Measurements from ENCODE around the gene ZNF497. TPM values are rescaled to one million over a fixed set of nuclear protein-coding genes. Genes with fewer than 3 reads are reported as not detected.

The ZNF497 gene
- total and polyA plus RNA-seq, 2 of the 8 experiments (the other 6 are each of a cell fraction or from before 2014, with no cell fraction given): 0.93 to 1.4 TPM

GRCh38 chr19:58354478-58355030 is 8.0 kb downstream of the ZNF497 start:
- DNase-seq (ENCODE audit: low read depth in 1 of 2, low spot score in 2 of 2) (no peak), FAIRE-seq (no peak)
- ChIA-PET POLR2A (ENCODE audit: partially characterized antibody) (interaction anchor here (0.6 to 11.4 kb wide), 9 partner anchors 8 to 469 kb away, joined by 3 to 102 read pairs (median 4); partner anchors contain the start of genes RNF225, ZNF497, ZNF544 and ZSCAN22), CTCF (ENCODE audit: partially characterized antibody) (interaction anchor here (0.6 to 2.8 kb wide), 4 partner anchors 9 to 133 kb away, joined by 4 to 9 read pairs (median 5); no protein-coding TSS in a partner anchor)
- H4K5ac ChIP-seq (ENCODE audit: insufficient read length, low read depth, low read length): no peak overlapping the region
- H3K79me2 ChIP-seq (ENCODE audit: control insufficient read depth in 1 of 2, insufficient read depth in 2 of 2, low read length in 2 of 2): no peaks in the 10 kb centered on the region
- no peaks in the 10 kb centered on the region for H3K36me3 ChIP-seq (ENCODE audit: control insufficient read depth in 2 of 4, insufficient read depth in 4 of 4, low read length in 3 of 4)
- no peak overlapping the region for H2BK120ac ChIP-seq (replicated peaks; ENCODE audit: low read depth, low read length)
- no peak overlapping the region for H4K91ac ChIP-seq (replicated peaks; ENCODE audit: insufficient read length, low read length)
- TF ChIP-seq JUN (IDR thresholded peaks at IDR 0.05; ENCODE audit: low read depth, low read length): no peak
- TF ChIP-seq TAF1 (IDR thresholded peaks at IDR 0.05; ENCODE audit: low read depth, low read length): no peak
- no peak overlapping the region for H3K27ac ChIP-seq (ENCODE audit: low read depth, low read length)
- no peak overlapping the region for H3K4me3 ChIP-seq (ENCODE audit: extremely low read depth in 1 of 4, insufficient read depth in 2 of 4, low read depth in 3 of 4, low read length in 4 of 4)
- H2BK12ac ChIP-seq (ENCODE audit: low read depth, low read length): no peak overlapping the region
- no peak overlapping the region for H2BK20ac ChIP-seq (ENCODE audit: low read length)
- H2BK5ac ChIP-seq (ENCODE audit: low read depth, low read length): no peak overlapping the region
- no peak overlapping the region for H3K18ac ChIP-seq (ENCODE audit: extremely low read depth, low read length)
- H4K20me1 ChIP-seq (replicated peaks in 1 of 2; ENCODE audit: control insufficient read depth in 1 of 2, insufficient read depth in 2 of 2, low read length in 2 of 2): peaks cover 0 to 3% of the 10 kb centered on the region in 2 experiments
- peaks cover 0 to 6% (median 0%) of the 10 kb centered on the region in 4 experiments; a peak in 1 of 7 replicates for H3K4me1 ChIP-seq (replicated peaks in 1 of 4; ENCODE audit: control insufficient read depth in 3 of 4, insufficient read depth in 4 of 4, low read length in 3 of 4)
- H3K23me2 ChIP-seq (ENCODE audit: low read depth, low read length): no peaks in the 10 kb centered on the region
- H2BK15ac ChIP-seq (ENCODE audit: low read length): no peak overlapping the region
- no peaks in the 10 kb centered on the region for H3K79me1 ChIP-seq (ENCODE audit: low read depth, low read length)
- no peak overlapping the region for H3K23ac ChIP-seq (ENCODE audit: insufficient read length)
- H3K9ac ChIP-seq (replicated peaks in 1 of 4; ENCODE audit: extremely low read depth in 1 of 4, low read depth in 3 of 4, low read length in 3 of 4): no peak overlapping the region
- no peak overlapping the region for H3K4ac ChIP-seq (replicated peaks; ENCODE audit: insufficient read length, low read depth, low read length)
- H3K4me2 ChIP-seq (ENCODE audit: insufficient read depth in 1 of 2, low read depth in 2 of 2, low read length in 2 of 2): no peak overlapping the region
- no peak overlapping the region for H2AFZ ChIP-seq (ENCODE audit: low read length)
- no peak overlapping the region for H3K14ac ChIP-seq (ENCODE audit: insufficient read length)
- H3K27me3 ChIP-seq (replicated peaks in 1 of 4; ENCODE audit: control insufficient read depth in 3 of 4, extremely low read depth in 1 of 4, insufficient read depth in 3 of 4, low read length in 3 of 4): no peaks in the 10 kb centered on the region
- H3K56ac ChIP-seq (replicated peaks; ENCODE audit: insufficient read length, low read depth, low read length): no peak overlapping the region
- H4K8ac ChIP-seq (ENCODE audit: extremely low read depth, insufficient read depth, low read length): no peak overlapping the region
- WGBS, 2 experiments (ENCODE audit: extremely low coverage in 1 of 2, insufficient coverage in 1 of 2, insufficient read length in 1 of 2, insufficient replicate concordance in 2 of 2, low coverage in 1 of 2, low lambda C conversion rate in 2 of 2, missing lambda C conversion rate in 1 of 2): 82% methylated on average over 6 of the region's 6 CpGs; no CpG with 5 or more reads in 1 of the 2 experiments
- no peaks in the 10 kb centered on the region for H3K9me3 ChIP-seq (ENCODE audit: insufficient read depth in 2 of 2, low read depth in 1 of 2, low read length in 1 of 2)
- H2AK5ac ChIP-seq (ENCODE audit: low read depth, low read length): no peak overlapping the region

Measured in H1 (cell line).